Measurements from ENCODE around the gene CHD2.

Gene CHD2

GRCh38 chr15:92906020-92906419 is 5.9 kb downstream of the CHD2 start:
- H3K36me3 ChIP-seq, result peaks cover 46% of the 10 kb centered on the region
- H3K27me3 ChIP-seq (ENCODE audit: insufficient read depth, low read depth, severe bottlenecking), result no peaks in the 10 kb centered on the region
- TF ChIP-seq, protein P1, sequence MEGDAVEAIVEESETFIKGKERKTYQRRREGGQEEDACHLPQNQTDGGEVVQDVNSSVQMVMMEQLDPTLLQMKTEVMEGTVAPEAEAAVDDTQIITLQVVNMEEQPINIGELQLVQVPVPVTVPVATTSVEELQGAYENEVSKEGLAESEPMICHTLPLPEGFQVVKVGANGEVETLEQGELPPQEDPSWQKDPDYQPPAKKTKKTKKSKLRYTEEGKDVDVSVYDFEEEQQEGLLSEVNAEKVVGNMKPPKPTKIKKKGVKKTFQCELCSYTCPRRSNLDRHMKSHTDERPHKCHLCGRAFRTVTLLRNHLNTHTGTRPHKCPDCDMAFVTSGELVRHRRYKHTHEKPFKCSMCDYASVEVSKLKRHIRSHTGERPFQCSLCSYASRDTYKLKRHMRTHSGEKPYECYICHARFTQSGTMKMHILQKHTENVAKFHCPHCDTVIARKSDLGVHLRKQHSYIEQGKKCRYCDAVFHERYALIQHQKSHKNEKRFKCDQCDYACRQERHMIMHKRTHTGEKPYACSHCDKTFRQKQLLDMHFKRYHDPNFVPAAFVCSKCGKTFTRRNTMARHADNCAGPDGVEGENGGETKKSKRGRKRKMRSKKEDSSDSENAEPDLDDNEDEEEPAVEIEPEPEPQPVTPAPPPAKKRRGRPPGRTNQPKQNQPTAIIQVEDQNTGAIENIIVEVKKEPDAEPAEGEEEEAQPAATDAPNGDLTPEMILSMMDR (IDR thresholded peaks at IDR 0.05; ENCODE audit: low read depth, low read length), result no peak
- no peak for DNase-seq
- H3K9me3 ChIP-seq (ENCODE audit: severe bottlenecking), result no peaks in the 10 kb centered on the region
- H3K4me3 ChIP-seq (ENCODE audit: low read depth, low read length), result no peak overlapping the region
- H3K27ac ChIP-seq, result no peak overlapping the region; the same call in 1 of the 2 replicates

- Histone ChIP-seq H3K27me3 (ENCODE audit: insufficient read depth, low read depth, severe bottlenecking) (no peaks in the 10 kb centered on the region), H3K4me3 (ENCODE audit: low read depth, low read length) (no peak overlapping the region), H3K36me3 (peaks cover 44% of the 10 kb centered on the region), H3K9me3 (ENCODE audit: severe bottlenecking) (no peaks in the 10 kb centered on the region), H3K27ac (peak overlapping the region; percentile 5; the same call in 1 of the 2 replicates)
- TF ChIP-seq, protein P1 (IDR thresholded peaks at IDR 0.05; ENCODE audit: low read depth, low read length), result no peak
- no peak for DNase-seq
These were observed 6.5 kb downstream of the CHD2 start for GRCh38 chr15:92906563-92907081.

- Histone ChIP-seq H3K27ac (peak overlapping the region; percentile 66), H3K27me3 (ENCODE audit: insufficient read depth, low read depth, severe bottlenecking) (no peaks in the 10 kb centered on the region), H3K4me3 (ENCODE audit: low read depth, low read length) (no peak overlapping the region), H3K36me3 (peaks cover 40% of the 10 kb centered on the region), H3K9me3 (ENCODE audit: severe bottlenecking) (no peaks in the 10 kb centered on the region)
- DNase-seq, result no peak
- TF ChIP-seq, protein P1 (IDR thresholded peaks at IDR 0.05; ENCODE audit: low read depth, low read length), result no peak
These were observed 7.1 kb downstream of the CHD2 start for GRCh38 chr15:92907229-92907628.

- Histone ChIP-seq H3K27me3 (ENCODE audit: insufficient read depth, low read depth, severe bottlenecking) (no peaks in the 10 kb centered on the region), H3K4me3 (ENCODE audit: low read depth, low read length) (no peak overlapping the region; the same call in 1 of the 2 replicates), H3K27ac (peak overlapping the region; percentile 66), H3K36me3 (peaks cover 32% of the 10 kb centered on the region), H3K9me3 (ENCODE audit: severe bottlenecking) (no peaks in the 10 kb centered on the region)
- TF ChIP-seq, protein P1 (IDR thresholded peaks at IDR 0.05; ENCODE audit: low read depth, low read length), result no peak
- peak; percentile 61 for DNase-seq
These were observed 8.0 kb downstream of the CHD2 start for GRCh38 chr15:92907896-92908712.

DNA sequence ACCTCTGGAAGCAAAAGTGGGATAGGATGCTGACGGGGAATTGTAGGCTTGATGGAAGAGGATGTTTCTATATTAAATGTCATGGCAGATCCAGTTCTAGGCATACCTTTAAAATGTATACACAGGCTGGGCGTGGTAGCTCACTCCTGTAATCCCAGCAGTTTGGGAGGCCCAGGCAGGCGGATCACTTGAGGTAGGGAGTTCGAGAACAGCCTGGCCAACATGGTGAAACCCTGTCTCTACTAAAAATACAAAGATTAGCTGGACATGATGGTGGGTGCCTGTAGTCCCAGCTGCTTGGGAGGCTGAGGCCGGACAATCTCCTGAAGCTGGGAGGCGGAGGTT is 8.6 kb downstream of the CHD2 start:
- H3K9me3 ChIP-seq (ENCODE audit: severe bottlenecking), result no peaks in the 10 kb centered on the region
- peaks cover 36% of the 10 kb centered on the region for H3K36me3 ChIP-seq
- H3K27ac ChIP-seq, result peak overlapping the region; percentile 41
- no peak for DNase-seq
- no peak overlapping the region for H3K4me3 ChIP-seq (ENCODE audit: low read depth, low read length)
- TF ChIP-seq, protein P1 (IDR thresholded peaks at IDR 0.05; ENCODE audit: low read depth, low read length), result no peak
- H3K27me3 ChIP-seq (ENCODE audit: insufficient read depth, low read depth, severe bottlenecking), result no peaks in the 10 kb centered on the region

Data from WERI-Rb-1 (cell line).